Measurements from ENCODE around the gene CBFA2T3.

- TF ChIP-seq EZH2 (IDR thresholded peaks at IDR 0.05) (no peak), POLR2AphosphoS5 (IDR thresholded peaks at IDR 0.05; ENCODE audit: borderline replicate concordance, low read depth, low read length) (no peak)
Observed at GRCh38 chr16:88932929-88933328, 44.1 kb downstream of the CBFA2T3 start.
